ENCODE results near the gene HOXA3. TPM values are rescaled to one million over a fixed set of nuclear protein-coding genes. Genes with fewer than 3 reads are reported as not detected.

Gene HOXA3
- polyA plus RNA-seq, 3 donors: not detected

- peaks cover 7% of the 10 kb centered on the region for H3K79me2 ChIP-seq (ENCODE audit: insufficient read depth, low read length)
- WGBS (ENCODE audit: insufficient coverage): under 1% methylated on average over 54 of the region's 54 CpGs
- peak overlapping the region; percentile 90 for H2AFZ ChIP-seq (ENCODE audit: insufficient read depth, low read depth, low read length, poor library complexity, severe bottlenecking)
- peak; percentile 70 to 84 (median 78) for DNase-seq
- peak overlapping the region in 5 of 7 donors; percentile 14 to 80 (median 30) for H3K27ac Mint-ChIP-seq
- H3K4me2 ChIP-seq (replicated peaks; ENCODE audit: extremely low read depth, low read length, poor library complexity, severe bottlenecking): peak overlapping the region; percentile 92
- peaks cover under 1 to 39% of the 10 kb centered on the region in 2 donors for H3K9me3 ChIP-seq (replicated peaks in 1 of 2; ENCODE audit: control insufficient read depth in 1 of 2, insufficient read depth in 1 of 2, low read length in 2 of 2)
- peak overlapping the region; percentile 86 for H3K4me3 Mint-ChIP-seq
- peaks cover 84 to 93% (median 85%) of the 10 kb centered on the region in 3 donors for H3K27me3 Mint-ChIP-seq (ENCODE audit: low read depth in 3 of 3)
- peaks cover 8 to 32% of the 10 kb centered on the region in 2 donors for H3K36me3 Mint-ChIP-seq
- H3K27ac ChIP-seq (ENCODE audit: low read depth in 1 of 2, low read length in 2 of 2): peak overlapping the region in 1 of 2 donors; percentile 52
- H3K4me3 ChIP-seq (replicated peaks in 1 of 3; ENCODE audit: low read depth in 2 of 3, low read length in 3 of 3): peak overlapping the region; percentile 53 to 94 (median 79)
- H3K9me3 Mint-ChIP-seq: peaks cover 0 to 48% (median 26%) of the 10 kb centered on the region in 7 donors
- H3K4me1 Mint-ChIP-seq: peaks cover 67% of the 10 kb centered on the region
- peaks cover 61 to 92% of the 10 kb centered on the region in 2 donors for H3K27me3 ChIP-seq (ENCODE audit: control insufficient read depth in 2 of 2, insufficient read depth in 2 of 2, low read length in 2 of 2)
- peak overlapping the region; percentile 37 for H3K9ac ChIP-seq (ENCODE audit: insufficient read depth, low read length, poor library complexity, severe bottlenecking)
- H3K4me1 ChIP-seq (ENCODE audit: control insufficient read depth in 1 of 2, insufficient read depth in 2 of 2, low read length in 2 of 2): peaks cover 60 to 77% of the 10 kb centered on the region in 2 donors
- peak; percentile 100 for TF ChIP-seq CTCF (IDR thresholded peaks at IDR 0.05)
- H3K36me3 ChIP-seq (replicated peaks in 1 of 2; ENCODE audit: control insufficient read depth in 1 of 2, insufficient read depth in 2 of 2, low read length in 2 of 2): no peaks in the 10 kb centered on the region
- intact Hi-C loops (cut with micrococcal nuclease): loop anchor here (5.0 to 10.0 kb wide), 4 partner anchors 306 to 793 kb away; no protein-coding TSS in a partner anchor
- H4K20me1 ChIP-seq (ENCODE audit: insufficient read depth, low read length): no peaks in the 10 kb centered on the region
These were observed 8.3 kb upstream of the HOXA3 start for GRCh38 chr7:27160546-27161213.

- peaks cover 8 to 31% of the 10 kb centered on the region in 2 donors for H3K36me3 Mint-ChIP-seq
- H3K27me3 Mint-ChIP-seq (ENCODE audit: low read depth in 3 of 3): peaks cover 85 to 93% (median 86%) of the 10 kb centered on the region in 3 donors
- Histone ChIP-seq H3K4me1 (ENCODE audit: control insufficient read depth in 1 of 2, insufficient read depth in 2 of 2, low read length in 2 of 2) (peaks cover 60 to 77% of the 10 kb centered on the region in 2 donors), H3K9me3 (replicated peaks in 1 of 2; ENCODE audit: control insufficient read depth in 1 of 2, insufficient read depth in 1 of 2, low read length in 2 of 2) (peaks cover 0 to 45% of the 10 kb centered on the region in 2 donors), H3K36me3 (replicated peaks in 1 of 2; ENCODE audit: control insufficient read depth in 1 of 2, insufficient read depth in 2 of 2, low read length in 2 of 2) (no peaks in the 10 kb centered on the region), H3K79me2 (ENCODE audit: insufficient read depth, low read length) (peaks cover 7% of the 10 kb centered on the region), H4K20me1 (ENCODE audit: insufficient read depth, low read length) (no peaks in the 10 kb centered on the region), H3K27ac (ENCODE audit: low read depth in 1 of 2, low read length in 2 of 2) (no peak overlapping the region), H2AFZ (ENCODE audit: insufficient read depth, low read depth, low read length, poor library complexity, severe bottlenecking) (peak overlapping the region; percentile 90), H3K4me2 (replicated peaks; ENCODE audit: extremely low read depth, low read length, poor library complexity, severe bottlenecking) (peak overlapping the region; percentile 92), H3K9ac (ENCODE audit: insufficient read depth, low read length, poor library complexity, severe bottlenecking) (peak overlapping the region; percentile 4), H3K27me3 (ENCODE audit: control insufficient read depth in 2 of 2, insufficient read depth in 2 of 2, low read length in 2 of 2) (peaks cover 65 to 92% of the 10 kb centered on the region in 2 donors), H3K4me3 (replicated peaks in 1 of 3; ENCODE audit: low read depth in 2 of 3, low read length in 3 of 3) (peak overlapping the region; percentile 53 to 94 (median 79))
- peaks cover 67% of the 10 kb centered on the region for H3K4me1 Mint-ChIP-seq
- intact Hi-C loops (cut with micrococcal nuclease): loop anchor here (5.0 to 10.0 kb wide), 4 partner anchors 305 to 793 kb away; no protein-coding TSS in a partner anchor
- no peak for DNase-seq
- peak overlapping the region; percentile 64 to 86 for H3K4me3 Mint-ChIP-seq
- H3K27ac Mint-ChIP-seq: no peak overlapping the region
- WGBS (ENCODE audit: insufficient coverage): under 1% methylated on average over 15 of the region's 23 CpGs
- TF ChIP-seq CTCF (IDR thresholded peaks at IDR 0.05): no peak
- peaks cover 0 to 48% (median 21%) of the 10 kb centered on the region in 7 donors for H3K9me3 Mint-ChIP-seq
These were observed 7.8 kb upstream of the HOXA3 start for GRCh38 chr7:27160145-27160545.

Data from CD14-positive monocyte (primary cell).